GM12878 (cell line): ENCODE measurements around the gene NDUFV2. TPM values are rescaled to one million over a fixed set of nuclear protein-coding genes. Genes with fewer than 3 reads are reported as not detected.

Source experiments
- ASH2L ChIP-seq: fragments of 300-600, 200-600 bp; sonication (generic); IDR thresholded peaks from 2 replicates; pipeline ENCODE4 v1.6.1; 2017; ENCODE audit warnings: low read depth, mild to moderate bottlenecking, borderline replicate concordance
- CREB1 ChIP-seq: IDR thresholded peaks from 2 replicates; pipeline ENCODE4 v1.6.1; 2012; ENCODE audit warnings: low read depth, mild to moderate bottlenecking, inconsistent platforms
- CUX1 ChIP-seq: IDR thresholded peaks from 2 replicates; pipeline ENCODE4 v1.6.1; 2012; ENCODE audit warnings: improper control_type of control experiment, low read depth, low read length; ENCODE audit not compliant: insufficient replicate concordance
- FOS ChIP-seq: IDR thresholded peaks from 3 replicates; pipeline ENCODE4 v1.6.1; 2011; ENCODE audit warnings: borderline replicate concordance; ENCODE audit not compliant: insufficient read length; ENCODE audit errors: extremely low read depth
- HDAC6 ChIP-seq: fragments of 200-600 bp; sonication (generic); IDR thresholded peaks from one replicate; pipeline ENCODE4 v1.8.0; 2017; ENCODE audit warnings: antibody characterized with exemption; ENCODE audit not compliant: unreplicated experiment
- IRF4 ChIP-seq: IDR thresholded peaks from 2 replicates; pipeline ENCODE4 v1.6.1; 2011; ENCODE audit warnings: low read depth, low read length
- JUNB ChIP-seq: IDR thresholded peaks from 2 replicates; pipeline ENCODE4 v1.6.1; 2016; ENCODE audit warnings: antibody characterized with exemption, mild to moderate bottlenecking
- KAT2A ChIP-seq: conservative IDR thresholded peaks from 2 replicates; pipeline ENCODE4 v1.6.1; 2011; ENCODE audit warnings: low read depth, low read length; ENCODE audit not compliant: control insufficient read depth
- KDM1A ChIP-seq: fragments of 200-600 bp; sonication (generic); IDR thresholded peaks from 2 replicates; pipeline ENCODE4 v1.6.1; 2016; ENCODE audit warnings: borderline replicate concordance
- MEF2A ChIP-seq: IDR thresholded peaks from 2 replicates; pipeline ENCODE4 v1.6.1; 2011; ENCODE audit warnings: low read depth, mild to moderate bottlenecking, low read length, moderate library complexity; ENCODE audit not compliant: insufficient read depth
- PAX5 ChIP-seq: IDR thresholded peaks from 2 replicates; pipeline ENCODE4 v1.6.1; 2011; ENCODE audit warnings: low read depth, low read length, borderline replicate concordance
- POLR2A ChIP-seq: IDR thresholded peaks from 2 replicates; pipeline ENCODE4 v1.6.1; 2011; ENCODE audit warnings: low read depth, mild to moderate bottlenecking, low read length
- RAD21 ChIP-seq: IDR thresholded peaks from 2 replicates; pipeline ENCODE4 v1.6.1; 2011; ENCODE audit warnings: mild to moderate bottlenecking, low read depth, low read length, moderate library complexity; ENCODE audit not compliant: insufficient read depth
- RUNX3 ChIP-seq: IDR thresholded peaks from 2 replicates; pipeline ENCODE4 v1.6.1; 2012; ENCODE audit warnings: low read length, inconsistent platforms
- SMAD1 ChIP-seq: fragments of 450-650 bp; IDR thresholded peaks from 2 replicates; pipeline ENCODE4 v1.6.1; 2018; ENCODE audit warnings: mild to moderate bottlenecking, low read depth; ENCODE audit not compliant: partially characterized antibody
- SMAD5 ChIP-seq: IDR thresholded peaks from 2 replicates; pipeline ENCODE4 v1.6.1; 2016; ENCODE audit warnings: antibody characterized with exemption, low read depth
- SRF ChIP-seq, 2 experiments: IDR thresholded peaks; 2 replicates each; pipeline ENCODE4 v1.6.1; 2011; ENCODE audit warnings: low read depth in 2 of 2, low read length in 2 of 2, mild to moderate bottlenecking in 1 of 2, moderate library complexity in 1 of 2
- YBX1 ChIP-seq: fragments of 450-650 bp; IDR thresholded peaks from 2 replicates; pipeline ENCODE4 v1.6.1; 2016; ENCODE audit warnings: antibody characterized with exemption
- YY1 ChIP-seq: IDR thresholded peaks from 2 replicates; pipeline ENCODE4 v1.6.1; 2011; ENCODE audit warnings: low read depth, mild to moderate bottlenecking, low read length
- ZNF687 ChIP-seq: fragments of 450-650 bp; IDR thresholded peaks from 2 replicates; pipeline ENCODE4 v1.6.1; 2017; ENCODE audit warnings: mild to moderate bottlenecking, moderate library complexity
- polyA plus RNA-seq, 11 experiments: library from polyadenylated mRNA; depleted of rRNA in 4 of 11; unstranded in 6 of 11; stranded (reverse) in 5 of 11; fragments of >200 nt; fragmentation: Nextera tagmentation in 4 of 11; fragmentation: Illumina TruSeq in 1 of 11; extraction: Ambion mirVana in 4 of 11; extraction: Trizol in 1 of 11; gene quantifications; 1 replicate in 1 of 11; 2 replicates in 10 of 11; pipeline versions ENCODE4 v1.2.1 to v1.2.3, GENCODE V29; 2011 to 2016; ENCODE audit warnings: inconsistent platforms in 2 of 11, missing spikeins in 2 of 11, low read depth in 1 of 11
- total RNA-seq, 4 experiments: library from RNA; depleted of rRNA in 3 of 4; stranded (reverse); fragments of >200 nt in 3 of 4; fragmentation: Illumina TruSeq in 1 of 4; extraction: Trizol in 1 of 4; gene quantifications; 2 replicates each; pipeline versions ENCODE4 v1.2.1 to v1.2.3, GENCODE V29; 2013 to 2021
- TF ChIP-seq, protein P1 (sequence below): IDR thresholded peaks from 2 replicates; pipeline ENCODE4 v1.6.1; 2011; ENCODE audit warnings: low read depth, mild to moderate bottlenecking, low read length, moderate library complexity, borderline replicate concordance; ENCODE audit errors: extremely low read depth

Gene NDUFV2
- total and polyA plus RNA-seq, 10 of the 15 experiments (the other 5 are each of a cell fraction or from before 2014, with no cell fraction given), result 236 to 590 (median 321) TPM

- TF ChIP-seq CUX1 (no peak), ASH2L (no peak; the same call in 1 of the 2 replicates), SMAD1 (peak; percentile 77), YBX1 (no peak), FOS (peak; percentile 62), HDAC6 (no peak), RAD21 (no peak), MEF2A (no peak), SMAD5 (0 out of 2 replicates have a peak, but pooled peaks have one; percentile 37), RUNX3 (peak; percentile 61), ZNF687 (no peak), POLR2A (peak; percentile 90), CREB1 (peak; percentile 72; the same call in 1 of the 2 replicates), KAT2A (no peak), SRF (IDR thresholded peaks at IDR 0.05; ENCODE audit: low read depth in 2 of 2, low read length in 2 of 2) (no peak), KDM1A (no peak), PAX5 (peak; percentile 62; the same call in 1 of the 2 replicates), YY1 (peak; percentile 80), JUNB (no peak), IRF4 (no peak)
- TF ChIP-seq, protein P1, sequence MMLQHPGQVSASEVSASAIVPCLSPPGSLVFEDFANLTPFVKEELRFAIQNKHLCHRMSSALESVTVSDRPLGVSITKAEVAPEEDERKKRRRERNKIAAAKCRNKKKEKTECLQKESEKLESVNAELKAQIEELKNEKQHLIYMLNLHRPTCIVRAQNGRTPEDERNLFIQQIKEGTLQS, result peak; percentile 97
These were observed 34.0 kb downstream of the NDUFV2 start, which contains the start of gene ANKRD12 (continued) for GRCh38 chr18:9136315-9137155.
